ENCODE results near the gene GFPT1.

Gene GFPT1

DNA sequence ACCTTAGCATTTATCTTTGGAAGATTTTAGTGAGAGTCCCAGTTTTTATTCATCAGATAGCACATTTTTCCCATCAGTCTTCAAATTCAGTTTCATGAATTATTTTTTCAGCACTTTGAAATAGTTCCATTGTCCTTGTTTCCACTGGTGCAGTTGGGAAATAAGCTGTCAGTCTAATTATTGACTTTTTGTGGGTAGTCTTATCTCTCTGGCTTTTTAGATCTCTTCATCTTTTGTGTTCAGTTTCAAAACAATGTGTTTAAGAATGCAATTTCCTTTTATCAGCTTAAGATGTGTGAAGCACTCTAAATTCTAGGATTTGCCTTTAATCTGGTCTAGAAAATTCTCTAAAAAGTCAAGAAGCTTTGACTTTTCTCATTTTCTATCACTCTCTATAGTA, 70.5 kb downstream of the GFPT1 start:
- TF ChIP-seq ZNF274 (IDR thresholded peaks at IDR 0.05; ENCODE audit: low read depth, low read length), result no peak
- no peak overlapping the region for H3K4me3 ChIP-seq (ENCODE audit: low read length)

DNA sequence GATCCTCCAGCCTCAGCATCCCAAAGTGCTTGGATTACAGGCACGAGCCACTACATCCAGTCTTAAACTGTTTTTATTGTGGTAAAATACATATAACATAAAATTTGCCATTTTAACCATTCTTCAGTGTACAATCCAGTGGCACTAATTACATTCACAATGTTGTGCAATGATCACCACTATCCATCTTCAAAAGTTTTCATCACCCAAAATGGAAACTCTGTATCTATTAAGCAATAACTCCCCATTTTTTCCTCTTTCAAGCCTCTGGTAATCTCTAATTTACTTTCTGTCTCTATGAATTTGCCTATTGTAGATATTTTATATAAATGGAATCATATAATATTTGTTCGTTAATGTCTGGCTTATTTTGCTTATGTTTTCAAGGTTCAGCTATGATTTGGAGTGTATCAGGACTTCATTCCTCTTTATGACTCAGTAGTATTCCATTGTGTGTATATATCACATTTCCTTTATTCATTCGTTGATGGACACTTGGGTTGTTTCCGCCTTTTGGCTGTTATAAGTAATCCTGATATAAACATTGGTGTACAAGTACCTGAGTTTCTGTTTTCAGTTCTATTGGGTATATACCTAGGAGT, 71.8 kb downstream of the GFPT1 start:
- TF ChIP-seq ZNF274 (IDR thresholded peaks at IDR 0.05; ENCODE audit: low read depth, low read length), result no peak
- no peak overlapping the region for H3K4me3 ChIP-seq (ENCODE audit: low read length)

DNA sequence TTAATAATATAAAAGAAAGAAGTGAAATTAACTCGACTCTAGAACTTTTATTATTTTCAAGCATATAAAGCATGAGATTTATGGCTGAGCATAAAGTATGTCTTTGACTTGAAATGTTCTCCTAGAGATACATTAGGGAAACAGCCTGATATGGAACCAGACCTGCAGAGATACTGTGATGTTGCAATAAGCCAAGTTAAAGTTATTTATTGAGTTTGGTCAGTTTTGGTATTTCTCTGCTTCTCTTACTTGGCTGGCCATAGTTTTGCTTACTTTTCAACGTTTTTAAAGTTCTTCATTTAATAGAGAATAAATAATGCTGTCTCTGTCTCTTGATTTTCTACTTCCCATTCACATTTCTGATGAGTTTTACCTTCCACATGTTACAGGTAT, 76.0 kb downstream of the GFPT1 start:
- no peak for TF ChIP-seq ZNF274 (IDR thresholded peaks at IDR 0.05; ENCODE audit: low read depth, low read length)
- H3K4me3 ChIP-seq (ENCODE audit: low read length), result no peak overlapping the region

DNA sequence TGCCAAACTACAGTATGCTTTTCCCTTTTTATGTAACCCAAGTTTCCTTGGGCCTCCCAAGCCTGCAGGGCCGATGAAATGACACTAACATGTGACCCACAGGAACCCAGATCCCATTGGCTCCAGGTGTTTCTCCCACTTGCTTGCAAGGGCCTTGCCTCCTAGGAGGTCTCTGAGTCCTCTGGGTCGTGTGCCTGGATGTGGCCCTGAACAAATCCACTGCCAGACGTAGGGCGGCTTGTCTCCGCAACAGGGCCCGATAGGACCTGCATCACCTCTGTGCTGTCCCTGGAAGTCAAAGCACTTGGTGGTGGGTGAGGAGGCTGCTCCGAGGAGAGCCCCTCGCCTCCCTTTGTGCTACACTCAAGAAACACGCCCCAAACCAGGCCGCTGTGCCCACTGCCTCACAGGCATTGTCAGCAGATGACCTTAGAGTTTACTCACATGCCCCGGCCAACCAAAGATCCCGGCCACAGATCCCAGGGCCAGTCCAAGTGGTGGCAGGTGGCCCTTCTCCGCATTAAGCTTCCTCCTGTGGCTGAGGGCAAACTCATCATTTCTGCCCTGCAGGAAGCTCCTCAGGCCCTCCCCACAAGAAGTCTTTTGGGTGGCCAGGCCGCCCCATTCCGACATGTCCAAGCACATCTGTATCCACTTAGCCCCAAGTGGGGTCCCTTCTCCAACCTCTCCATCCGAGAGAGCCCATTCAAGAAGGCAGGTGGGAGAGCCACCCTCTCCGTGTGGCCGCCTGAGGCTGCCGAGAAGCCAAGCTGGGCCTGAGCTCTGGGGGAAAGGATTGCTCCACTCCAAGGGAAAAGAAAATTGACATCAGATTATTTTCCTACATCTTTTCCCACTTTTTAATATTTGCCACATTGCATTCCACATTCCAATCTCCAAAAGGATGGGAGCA, 76.7 kb downstream of the GFPT1 start:
- H3K4me3 ChIP-seq (ENCODE audit: low read length), result no peak overlapping the region
- TF ChIP-seq ZNF274 (IDR thresholded peaks at IDR 0.05; ENCODE audit: low read depth, low read length), result no peak

DNA sequence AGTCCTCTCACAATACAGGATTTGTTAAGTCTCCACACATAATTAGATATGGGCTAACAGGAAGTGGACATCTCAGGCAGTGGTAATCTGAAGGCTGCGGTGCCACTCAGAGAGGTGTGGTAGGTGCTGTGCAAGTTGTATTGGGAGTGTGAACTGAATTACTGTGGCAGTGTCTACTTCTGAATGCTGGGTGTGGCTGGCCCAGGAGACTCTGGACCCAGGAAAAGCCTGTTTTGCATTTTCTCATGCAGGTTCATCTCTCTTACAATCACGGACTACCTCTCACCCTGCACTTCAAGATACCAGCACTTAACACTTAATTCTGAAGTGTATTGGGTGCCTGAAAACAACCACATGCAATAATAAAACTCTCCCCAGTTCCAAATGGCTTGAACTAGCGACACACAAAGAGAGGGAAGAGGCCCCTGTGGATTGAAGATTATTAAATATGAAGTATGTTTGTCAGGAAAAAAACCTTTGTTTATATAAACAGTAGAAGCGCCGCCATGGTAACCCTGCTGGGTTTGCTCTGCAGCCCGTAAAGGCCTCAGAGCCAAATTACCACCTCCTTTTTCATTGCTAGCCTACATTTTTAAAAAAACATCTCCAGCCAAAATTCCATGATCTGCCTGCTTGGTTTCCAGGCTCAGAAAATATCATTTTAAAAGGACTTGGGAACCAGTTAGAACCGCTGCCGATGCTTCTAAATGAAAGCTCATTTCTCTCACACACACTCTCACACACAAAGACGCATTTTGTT, 77.5 kb downstream of the GFPT1 start:
- no peak for TF ChIP-seq ZNF274 (IDR thresholded peaks at IDR 0.05; ENCODE audit: low read depth, low read length)

DNA sequence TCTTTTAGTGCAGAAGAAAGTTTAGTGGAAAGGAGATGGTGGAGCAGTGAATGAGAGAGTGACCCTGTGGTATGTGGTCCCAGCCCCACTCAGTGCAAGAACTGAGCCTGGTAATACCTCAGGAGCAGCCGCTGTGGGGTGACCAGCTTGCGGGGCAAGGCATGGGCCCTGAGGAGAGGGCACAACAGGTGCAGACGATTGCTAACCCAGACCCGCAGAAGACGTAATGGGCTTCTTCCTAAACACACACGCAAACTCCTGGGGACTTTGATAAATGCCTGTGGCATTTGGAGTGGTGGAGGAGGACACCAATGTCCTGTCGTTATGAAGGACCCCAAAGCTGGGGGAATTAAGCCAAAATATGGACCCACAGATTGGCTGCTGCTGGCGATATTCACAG, 78.7 kb downstream of the GFPT1 start:
- no peak for TF ChIP-seq ZNF274 (IDR thresholded peaks at IDR 0.05; ENCODE audit: low read depth, low read length)
- H3K4me3 ChIP-seq (ENCODE audit: low read length), result no peak overlapping the region

More for the DNA sequence above, 77.5 kb downstream of the GFPT1 start:
- no peak overlapping the region for H3K4me3 ChIP-seq (ENCODE audit: low read length)

DNA sequence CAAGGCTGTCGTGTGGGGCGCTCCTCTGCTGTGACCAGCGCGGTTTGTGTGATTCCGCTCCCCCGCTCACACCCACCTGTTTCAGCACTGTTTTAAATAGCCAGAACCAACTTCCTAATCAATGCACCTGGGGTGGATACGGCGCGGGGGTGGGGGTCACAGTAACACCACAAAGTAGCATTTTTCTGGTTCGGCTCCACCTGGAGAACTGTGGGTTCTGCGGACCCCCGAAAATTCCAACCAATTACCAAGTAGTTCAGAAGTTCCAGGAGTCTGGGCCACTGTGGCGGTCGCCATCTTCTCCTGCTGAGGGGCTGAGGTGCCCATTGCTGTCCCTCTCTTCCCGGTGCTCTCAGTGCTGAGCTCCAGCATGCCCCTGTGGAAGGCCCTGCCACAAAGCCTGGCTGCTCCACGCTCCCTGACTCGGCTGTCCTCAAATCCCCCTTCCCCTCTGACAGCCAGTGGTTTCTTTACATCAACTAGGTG, 79.4 kb downstream of the GFPT1 start:
- no peak overlapping the region for H3K4me3 ChIP-seq (ENCODE audit: low read length)
- TF ChIP-seq ZNF274 (IDR thresholded peaks at IDR 0.05; ENCODE audit: low read depth, low read length), result no peak

DNA sequence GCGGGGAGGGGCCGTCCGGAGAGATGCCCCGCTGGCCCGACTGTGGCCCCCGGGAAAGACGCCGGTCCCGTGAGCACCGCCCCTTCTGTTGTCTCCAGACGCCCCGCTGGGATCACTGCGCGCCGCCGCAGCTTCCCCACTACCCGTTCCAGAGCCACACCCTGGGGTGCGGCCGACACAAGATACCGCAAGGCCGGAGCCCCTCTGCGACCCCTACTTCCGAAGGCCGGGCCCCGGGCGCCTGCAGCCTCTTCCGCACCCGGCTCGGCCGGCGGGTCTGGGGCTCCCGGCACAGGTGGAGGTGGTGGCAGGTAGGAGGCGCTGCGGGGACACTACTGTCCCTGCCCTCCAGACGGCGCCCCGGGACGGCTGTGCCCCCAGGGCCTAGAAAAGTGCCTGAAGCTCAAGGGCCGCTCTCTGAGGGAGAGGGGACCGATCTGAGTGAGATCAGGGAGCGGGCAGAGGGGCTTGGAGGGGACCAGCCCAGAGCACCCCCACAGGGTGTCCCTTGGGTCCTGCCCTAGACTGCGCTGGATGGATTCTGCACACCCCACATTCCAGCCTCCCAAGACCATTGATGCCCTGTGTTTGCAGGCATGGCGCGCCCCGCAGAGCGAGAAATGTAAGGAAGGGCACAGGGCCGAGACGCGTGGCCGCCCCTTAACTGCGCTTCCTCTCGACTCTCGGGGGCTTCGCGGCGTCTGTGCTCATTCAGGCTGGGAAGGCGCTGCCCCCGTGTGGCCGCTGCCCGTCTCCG, 80.0 kb downstream of the GFPT1 start:
- no peak for TF ChIP-seq ZNF274 (IDR thresholded peaks at IDR 0.05; ENCODE audit: low read depth, low read length)
- H3K4me3 ChIP-seq (ENCODE audit: low read length), result peak overlapping the region; percentile 19; the same call in 1 of the 2 replicates

DNA sequence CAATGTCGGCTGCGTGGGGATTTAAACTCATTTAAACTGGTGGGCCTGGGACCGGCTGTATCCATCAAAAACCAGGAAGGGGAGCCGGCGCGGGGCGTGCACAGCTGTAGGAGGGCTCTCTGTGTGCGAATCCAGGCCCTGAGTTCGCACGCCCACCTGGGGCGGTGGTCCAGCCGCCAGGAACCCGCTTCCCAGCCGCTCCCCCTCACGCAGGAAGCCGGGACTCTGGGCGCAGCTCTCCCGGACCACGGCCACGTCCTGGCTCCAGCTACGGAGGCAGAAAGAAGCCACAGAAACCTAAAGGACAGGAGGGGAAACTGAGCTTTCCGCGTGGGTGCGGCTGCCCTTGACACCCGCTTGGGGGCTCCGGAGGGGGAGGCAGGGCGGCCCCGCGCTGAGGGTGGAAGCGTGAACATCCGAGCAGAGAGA, 80.6 kb downstream of the GFPT1 start:
- TF ChIP-seq ZNF274 (IDR thresholded peaks at IDR 0.05; ENCODE audit: low read depth, low read length), result no peak
- H3K4me3 ChIP-seq (ENCODE audit: low read length), result no peak overlapping the region; the same call in 1 of the 2 replicates

DNA sequence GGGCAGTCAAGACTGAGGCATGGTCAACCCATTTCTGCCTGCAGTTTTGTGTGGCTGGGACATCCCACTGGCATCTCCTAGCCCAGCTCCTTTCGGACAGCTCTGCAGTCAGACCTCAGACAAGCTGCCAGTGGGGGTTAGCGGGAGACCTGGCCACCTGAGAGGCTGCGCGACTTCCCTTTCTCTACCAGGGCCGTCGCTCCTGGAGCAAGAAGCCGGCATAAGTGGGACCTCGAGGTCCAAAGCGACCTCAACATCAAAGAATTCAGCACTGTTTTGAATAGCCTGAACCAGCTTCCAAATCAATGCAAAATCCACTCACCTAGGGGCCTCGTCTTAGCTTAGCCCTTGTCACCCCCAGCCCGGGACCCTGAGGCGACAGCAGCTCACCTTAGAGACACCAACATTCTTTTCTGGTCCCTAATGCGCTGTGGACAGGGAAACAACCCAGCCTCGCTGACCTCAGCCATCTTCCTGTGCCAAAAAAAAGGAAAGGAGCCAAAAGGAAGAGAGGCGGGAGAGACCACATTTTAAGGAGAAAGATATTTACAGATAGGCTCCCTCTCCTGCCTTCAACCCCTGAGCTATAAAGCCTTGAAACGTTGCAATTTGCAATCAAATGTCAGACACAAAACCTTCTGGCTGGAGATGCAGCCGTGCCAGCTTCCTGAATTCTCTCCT, 81.2 kb downstream of the GFPT1 start:
- no peak for TF ChIP-seq ZNF274 (IDR thresholded peaks at IDR 0.05; ENCODE audit: low read depth, low read length)
- no peak overlapping the region for H3K4me3 ChIP-seq (ENCODE audit: low read length)

DNA sequence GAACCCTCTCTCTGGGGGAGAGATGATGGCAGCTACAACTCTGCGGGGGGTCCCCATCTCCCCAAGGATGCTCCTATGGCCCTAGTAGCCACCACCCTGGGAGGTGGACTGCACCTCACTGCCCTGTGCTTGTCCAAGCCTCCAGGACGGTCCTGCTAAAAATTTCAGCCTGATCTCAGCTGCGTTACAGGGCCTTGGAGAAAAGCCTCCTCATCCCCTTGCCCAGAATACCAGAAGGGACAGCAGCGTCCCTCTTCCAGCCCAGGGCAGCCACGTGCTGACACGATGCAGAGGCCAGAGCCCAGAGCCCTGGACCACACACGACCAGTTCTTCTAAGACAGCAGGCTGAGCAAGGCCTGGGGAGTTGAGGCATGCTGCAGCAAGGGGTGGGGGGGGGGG, 81.9 kb downstream of the GFPT1 start:
- no peak for TF ChIP-seq ZNF274 (IDR thresholded peaks at IDR 0.05; ENCODE audit: low read depth, low read length)
- no peak overlapping the region for H3K4me3 ChIP-seq (ENCODE audit: low read length)

DNA sequence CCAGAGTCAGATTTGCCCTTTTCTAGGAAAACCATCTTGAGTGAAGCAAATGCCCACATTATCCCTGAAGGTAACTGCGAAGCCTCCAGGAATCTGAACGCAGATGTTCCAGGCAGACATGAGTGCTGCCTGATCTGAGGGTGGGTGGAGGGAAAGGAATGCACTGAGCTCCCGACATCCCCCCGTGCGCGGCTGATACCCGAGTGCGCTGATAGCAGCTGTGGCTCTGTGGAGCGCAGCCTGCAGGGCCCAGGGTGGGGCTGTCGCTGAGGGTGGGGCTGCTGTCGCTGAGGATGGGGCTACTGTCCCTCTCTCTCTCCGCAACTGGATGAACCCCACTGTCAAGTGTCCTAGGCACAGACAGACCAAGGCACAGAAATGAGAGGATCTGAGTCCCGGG, 82.4 kb downstream of the GFPT1 start:
- H3K4me3 ChIP-seq (ENCODE audit: low read length), result no peak overlapping the region
- no peak for TF ChIP-seq ZNF274 (IDR thresholded peaks at IDR 0.05; ENCODE audit: low read depth, low read length)

DNA sequence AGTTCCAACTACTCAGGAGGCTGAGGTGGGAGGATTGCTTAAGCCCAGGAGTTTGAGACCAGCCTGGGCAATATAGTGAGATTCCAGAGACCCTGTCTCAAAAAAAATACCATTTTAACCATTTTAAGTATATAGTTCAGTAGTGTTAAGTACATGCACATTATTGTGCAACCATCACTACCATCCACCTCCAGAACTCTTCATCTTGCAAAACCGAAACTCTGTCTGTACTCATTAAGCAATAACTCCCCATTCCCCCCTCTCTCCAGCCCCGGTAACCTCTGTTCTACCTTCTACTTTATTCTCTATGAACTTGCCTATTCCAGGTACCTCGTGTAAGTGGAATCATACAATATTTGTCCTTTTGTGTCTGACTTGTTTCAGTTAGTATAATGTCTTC, 86.4 kb downstream of the GFPT1 start:
- H3K4me3 ChIP-seq (ENCODE audit: low read length), result no peak overlapping the region

More for the DNA sequence above, 86.4 kb downstream of the GFPT1 start:
- no peak for TF ChIP-seq ZNF274 (IDR thresholded peaks at IDR 0.05; ENCODE audit: low read depth, low read length)

Data from GM08714 (cell line).